CD4-positive, alpha-beta T cell treated with Interleukin-1 beta for 1 hour (primary cell): ENCODE measurements around the gene AKR1B1.

ENCODE experiments used
- DNase-seq, 2 donors: peaks; one replicate each; pipeline ENCODE4 v3.0.0-alpha.2; 2020 to 2022

The AKR1B1 gene

GRCh38 chr7:134468475-134468874 is 9.6 kb upstream of the AKR1B1 start:
- no peak for DNase-seq

GRCh38 chr7:134468054-134468453 is 9.2 kb upstream of the AKR1B1 start:
- DNase-seq: no peak

GRCh38 chr7:134465491-134465890 is 6.6 kb upstream of the AKR1B1 start:
- no peak for DNase-seq

- no peak for DNase-seq
Observed at GRCh38 chr7:134464496-134464895, 5.6 kb upstream of the AKR1B1 start.

GRCh38 chr7:134463751-134464150 is 4.9 kb upstream of the AKR1B1 start:
- DNase-seq: no peak

GRCh38 chr7:134462337-134462925 is 3.5 kb upstream of the AKR1B1 start:
- no peak for DNase-seq

GRCh38 chr7:134461916-134462315 is 3.0 kb upstream of the AKR1B1 start:
- DNase-seq: no peak

GRCh38 chr7:134459981-134460380 is 1.1 kb upstream of the AKR1B1 start:
- no peak for DNase-seq

- peak; percentile 61 for DNase-seq
Observed at GRCh38 chr7:134458341-134458805, 527 bp downstream of the AKR1B1 start.

- no peak for DNase-seq
Observed at GRCh38 chr7:134457210-134457609, 1.7 kb downstream of the AKR1B1 start.

GRCh38 chr7:134454277-134454676 is 4.6 kb downstream of the AKR1B1 start:
- DNase-seq: peak in 1 of 2 donors; percentile 3

GRCh38 chr7:134453518-134453917 is 5.4 kb downstream of the AKR1B1 start:
- no peak for DNase-seq

- no peak for DNase-seq
Observed at GRCh38 chr7:134452991-134453473, 5.9 kb downstream of the AKR1B1 start.

GRCh38 chr7:134452419-134452838 is 6.5 kb downstream of the AKR1B1 start:
- no peak for DNase-seq

- no peak for DNase-seq
Observed at GRCh38 chr7:134451656-134452055, 7.2 kb downstream of the AKR1B1 start.

GRCh38 chr7:134450294-134451000 is 8.5 kb downstream of the AKR1B1 start:
- DNase-seq: no peak

GRCh38 chr7:134449680-134450079 is 9.2 kb downstream of the AKR1B1 start:
- DNase-seq: no peak

GRCh38 chr7:134448356-134449229 is 10.3 kb downstream of the AKR1B1 start:
- no peak for DNase-seq

GRCh38 chr7:134447383-134447782 is 11.5 kb downstream of the AKR1B1 start:
- DNase-seq: no peak

- no peak for DNase-seq
Observed at GRCh38 chr7:134446923-134447322, 12.0 kb downstream of the AKR1B1 start.

- no peak for DNase-seq
Observed at GRCh38 chr7:134446446-134446845, 12.5 kb downstream of the AKR1B1 start.

- no peak for DNase-seq
Observed at GRCh38 chr7:134444961-134445315, 14.0 kb downstream of the AKR1B1 start.

- DNase-seq: no peak
Observed at GRCh38 chr7:134444198-134444960, 14.5 kb downstream of the AKR1B1 start.
